ENCODE data around the gene SLC25A13.
A peak's percentile ranks its signal among the peaks of the same experiment; 100 is the strongest.

The SLC25A13 gene

GRCh38 chr7:96233084-96233483 lies 88.8 kb downstream of the SLC25A13 start:
- DNase-seq (ENCODE audit: low read depth) = no peak
- H3K4me3 ChIP-seq (ENCODE audit: control insufficient read depth, low read depth, low read length) = no peak overlapping the region
- TF ChIP-seq, protein P1, sequence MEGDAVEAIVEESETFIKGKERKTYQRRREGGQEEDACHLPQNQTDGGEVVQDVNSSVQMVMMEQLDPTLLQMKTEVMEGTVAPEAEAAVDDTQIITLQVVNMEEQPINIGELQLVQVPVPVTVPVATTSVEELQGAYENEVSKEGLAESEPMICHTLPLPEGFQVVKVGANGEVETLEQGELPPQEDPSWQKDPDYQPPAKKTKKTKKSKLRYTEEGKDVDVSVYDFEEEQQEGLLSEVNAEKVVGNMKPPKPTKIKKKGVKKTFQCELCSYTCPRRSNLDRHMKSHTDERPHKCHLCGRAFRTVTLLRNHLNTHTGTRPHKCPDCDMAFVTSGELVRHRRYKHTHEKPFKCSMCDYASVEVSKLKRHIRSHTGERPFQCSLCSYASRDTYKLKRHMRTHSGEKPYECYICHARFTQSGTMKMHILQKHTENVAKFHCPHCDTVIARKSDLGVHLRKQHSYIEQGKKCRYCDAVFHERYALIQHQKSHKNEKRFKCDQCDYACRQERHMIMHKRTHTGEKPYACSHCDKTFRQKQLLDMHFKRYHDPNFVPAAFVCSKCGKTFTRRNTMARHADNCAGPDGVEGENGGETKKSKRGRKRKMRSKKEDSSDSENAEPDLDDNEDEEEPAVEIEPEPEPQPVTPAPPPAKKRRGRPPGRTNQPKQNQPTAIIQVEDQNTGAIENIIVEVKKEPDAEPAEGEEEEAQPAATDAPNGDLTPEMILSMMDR (conservative IDR thresholded peaks at IDR 0.05; ENCODE audit: control insufficient read depth, insufficient read depth, low read depth, low read length) = no peak

GRCh38 chr7:96228760-96229159 lies 93.1 kb downstream of the SLC25A13 start:
- TF ChIP-seq, protein P1 (conservative IDR thresholded peaks at IDR 0.05; ENCODE audit: control insufficient read depth, insufficient read depth, low read depth, low read length) = no peak
- DNase-seq (ENCODE audit: low read depth) = no peak
- H3K4me3 ChIP-seq (ENCODE audit: control insufficient read depth, low read depth, low read length) = no peak overlapping the region

- no peak overlapping the region for H3K4me3 ChIP-seq (ENCODE audit: control insufficient read depth, low read depth, low read length)
- TF ChIP-seq, protein P1 (conservative IDR thresholded peaks at IDR 0.05; ENCODE audit: control insufficient read depth, insufficient read depth, low read depth, low read length) = no peak
- DNase-seq (ENCODE audit: low read depth) = no peak
These were observed 96.6 kb downstream of the SLC25A13 start for GRCh38 chr7:96225251-96225650.

DNA sequence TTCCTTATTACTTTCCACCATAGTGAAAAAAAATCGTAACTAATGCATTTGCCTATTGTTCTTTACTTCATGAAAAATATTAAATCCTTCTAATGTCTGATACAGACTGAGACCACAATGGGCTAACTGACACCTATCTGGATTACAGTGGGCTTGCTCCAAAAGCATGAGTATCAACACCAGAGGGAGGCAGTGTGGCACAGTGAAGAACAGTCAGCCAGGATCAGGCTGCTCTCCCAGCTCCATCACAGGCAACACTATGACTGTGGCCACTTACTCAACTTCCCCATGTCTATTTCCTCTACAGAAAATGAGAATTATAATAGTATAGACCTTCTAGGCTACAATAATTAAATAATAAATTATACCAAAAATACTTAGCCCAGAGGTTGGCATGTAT lies 97.2 kb downstream of the SLC25A13 start:
- no peak overlapping the region for H3K4me3 ChIP-seq (ENCODE audit: control insufficient read depth, low read depth, low read length)
- TF ChIP-seq, protein P1 (conservative IDR thresholded peaks at IDR 0.05; ENCODE audit: control insufficient read depth, insufficient read depth, low read depth, low read length) = peak; percentile 25
- DNase-seq (ENCODE audit: low read depth) = peak; percentile 25

DNA sequence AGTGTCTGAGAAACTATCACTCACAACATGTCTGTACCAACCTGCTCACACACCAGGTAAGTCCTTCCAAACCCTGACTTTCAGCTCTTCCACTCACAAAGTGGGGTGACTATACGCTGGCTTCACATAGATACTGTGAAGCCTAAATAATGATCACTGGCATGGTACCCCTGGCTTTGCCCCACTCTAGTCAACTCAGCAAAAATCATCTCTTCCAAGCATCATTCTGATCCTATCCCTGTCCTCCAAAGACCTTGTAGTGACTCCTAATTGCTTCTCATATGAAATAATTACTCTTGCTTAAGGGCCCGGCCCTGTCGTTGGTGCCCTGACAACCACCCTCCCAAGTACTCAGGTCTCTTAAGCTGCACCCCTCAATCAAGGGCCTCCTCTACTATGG lies 97.8 kb downstream of the SLC25A13 start:
- no peak overlapping the region for H3K4me3 ChIP-seq (ENCODE audit: control insufficient read depth, low read depth, low read length)
- no peak for DNase-seq (ENCODE audit: low read depth)
- TF ChIP-seq, protein P1 (conservative IDR thresholded peaks at IDR 0.05; ENCODE audit: control insufficient read depth, insufficient read depth, low read depth, low read length) = no peak

GRCh38 chr7:96221888-96222287 lies 100.0 kb downstream of the SLC25A13 start:
- H3K4me3 ChIP-seq (ENCODE audit: control insufficient read depth, low read depth, low read length) = no peak overlapping the region
- TF ChIP-seq, protein P1 (conservative IDR thresholded peaks at IDR 0.05; ENCODE audit: control insufficient read depth, insufficient read depth, low read depth, low read length) = no peak
- no peak for DNase-seq (ENCODE audit: low read depth)

Measured in fibroblast of mammary gland (primary cell).